GM19372 (cell line): ENCODE results near the gene KIF3B.
"Not testable (repeated sequence)": the region's sequence is repeated elsewhere in the genome, so short reads cannot be mapped to it uniquely, and the experiment has no call there.

Experiments
- ATAC-seq: cut with Tn5 transposase; IDR thresholded peaks from one replicate; pipeline ENCODE4 v1.9.1; 2021; ENCODE audit warnings: mild to moderate bottlenecking, low read depth, moderate library complexity; ENCODE audit not compliant: unreplicated experiment

The KIF3B gene

DNA sequence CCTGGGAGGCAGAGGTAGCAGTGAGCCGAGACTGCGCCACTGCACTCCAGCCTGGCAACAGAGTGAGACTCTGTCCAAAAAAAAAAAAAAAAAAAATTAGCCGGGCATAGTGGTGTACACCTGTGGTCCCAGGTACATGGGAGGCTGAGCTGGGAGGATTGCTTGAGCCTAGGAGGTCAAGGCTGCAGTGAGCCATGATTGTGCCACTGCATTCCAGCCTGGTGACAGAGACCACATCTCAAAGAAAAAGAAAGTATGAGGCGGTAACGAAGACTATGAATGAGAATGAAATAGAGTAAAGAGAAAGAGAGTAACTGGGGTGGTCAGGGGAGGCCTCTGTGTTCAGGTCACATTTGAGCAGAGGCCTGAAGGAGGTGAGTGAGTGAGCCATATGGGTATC is 31.2 kb upstream of the KIF3B start:
- ATAC-seq, result not testable (repeated sequence)

DNA sequence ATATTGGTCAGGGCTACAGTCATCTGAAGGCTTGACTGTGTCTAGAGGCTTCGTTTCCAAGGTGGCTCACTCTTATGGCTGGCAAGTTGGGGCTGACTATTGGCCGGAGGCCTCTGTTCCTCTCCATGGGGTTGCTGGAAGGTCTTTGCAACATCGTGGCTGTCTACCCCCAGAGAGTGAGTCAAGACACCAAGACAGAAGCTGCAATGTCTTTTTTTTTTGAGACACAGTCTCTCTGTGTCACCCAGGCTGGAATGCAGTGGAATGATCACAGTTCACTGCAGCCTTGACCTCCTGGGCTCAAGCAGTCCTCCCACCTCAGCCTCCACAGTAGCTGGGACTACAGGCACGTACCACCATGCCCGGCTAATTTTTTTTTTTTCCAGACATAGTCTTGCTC is 29.4 kb upstream of the KIF3B start:
- no peak for ATAC-seq

GRCh38 chr20:32249030-32249738 is 28.3 kb upstream of the KIF3B start:
- ATAC-seq, result no peak

DNA sequence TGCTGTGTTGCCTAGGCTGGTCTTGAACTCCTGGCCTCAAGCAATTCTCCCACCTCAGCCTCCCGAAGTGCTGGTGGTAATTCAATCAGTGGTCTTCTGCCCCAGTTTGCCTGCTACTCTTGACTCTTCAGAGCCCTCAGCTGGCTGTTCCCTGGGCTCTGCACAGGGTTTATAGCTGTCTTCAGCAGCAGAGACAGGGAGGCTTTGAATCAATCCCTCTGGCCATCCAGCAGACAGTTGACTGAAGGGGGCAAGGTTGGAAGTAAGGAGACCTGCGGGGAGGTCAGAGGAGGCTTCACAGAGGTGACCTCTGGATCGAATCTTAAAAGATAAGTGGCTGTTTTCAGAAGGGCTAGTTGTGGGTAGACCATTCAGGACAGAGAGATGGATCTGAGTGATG is 26.0 kb upstream of the KIF3B start:
- ATAC-seq, result no peak

- ATAC-seq, result no peak
Observed at GRCh38 chr20:32252189-32252588, 25.3 kb upstream of the KIF3B start.

- not testable (repeated sequence) for ATAC-seq
Observed at GRCh38 chr20:32260973-32261372, 16.5 kb upstream of the KIF3B start.

DNA sequence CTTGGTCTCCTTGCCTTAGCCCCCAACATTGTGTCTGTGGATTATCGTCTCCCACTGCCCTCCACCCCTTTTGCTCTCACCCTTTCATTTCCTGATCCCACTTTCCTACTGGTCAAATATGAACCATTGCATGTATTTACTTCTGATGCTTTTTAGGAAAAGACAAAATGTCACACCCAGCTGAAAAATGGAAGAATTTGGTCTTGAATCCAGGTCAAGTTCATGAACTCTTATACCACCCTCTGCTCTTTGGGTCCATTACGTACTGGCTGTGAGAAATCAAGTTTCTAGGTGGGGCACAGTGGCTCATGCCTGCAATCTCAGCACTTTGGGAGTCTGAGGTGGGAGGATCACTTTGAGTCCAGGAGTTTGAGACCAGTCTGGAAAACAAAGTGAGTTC is 15.8 kb upstream of the KIF3B start:
- no peak for ATAC-seq

GRCh38 chr20:32263398-32263954 is 14.0 kb upstream of the KIF3B start:
- no peak for ATAC-seq

- no peak for ATAC-seq
Observed at GRCh38 chr20:32271620-32272019, 5.8 kb upstream of the KIF3B start.

GRCh38 chr20:32274359-32274758 is 3.1 kb upstream of the KIF3B start:
- no peak for ATAC-seq

DNA sequence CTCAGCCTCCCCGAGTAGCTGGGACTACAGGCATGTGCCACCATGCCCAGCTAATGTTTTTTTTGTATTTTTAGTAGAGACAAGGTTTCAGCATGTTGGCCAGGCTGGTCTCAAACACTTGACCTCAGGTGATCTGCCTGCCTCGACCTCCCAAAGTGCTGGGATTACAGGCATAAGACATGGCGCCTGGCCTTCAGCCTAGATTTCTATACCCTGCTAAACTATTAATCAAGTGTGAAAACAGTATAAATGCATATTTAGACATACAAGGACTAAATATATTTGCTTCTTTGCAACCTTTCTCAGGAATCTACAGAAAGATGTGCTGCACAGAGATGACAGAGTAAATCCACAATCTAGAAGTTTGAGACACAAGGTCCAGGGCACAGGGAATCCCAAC is 2.3 kb upstream of the KIF3B start:
- ATAC-seq, result not testable (repeated sequence)

- no peak for ATAC-seq
Observed at GRCh38 chr20:32278199-32278643, 770 bp downstream of the KIF3B start.

GRCh38 chr20:32281711-32282110 is 4.3 kb downstream of the KIF3B start:
- ATAC-seq, result no peak

DNA sequence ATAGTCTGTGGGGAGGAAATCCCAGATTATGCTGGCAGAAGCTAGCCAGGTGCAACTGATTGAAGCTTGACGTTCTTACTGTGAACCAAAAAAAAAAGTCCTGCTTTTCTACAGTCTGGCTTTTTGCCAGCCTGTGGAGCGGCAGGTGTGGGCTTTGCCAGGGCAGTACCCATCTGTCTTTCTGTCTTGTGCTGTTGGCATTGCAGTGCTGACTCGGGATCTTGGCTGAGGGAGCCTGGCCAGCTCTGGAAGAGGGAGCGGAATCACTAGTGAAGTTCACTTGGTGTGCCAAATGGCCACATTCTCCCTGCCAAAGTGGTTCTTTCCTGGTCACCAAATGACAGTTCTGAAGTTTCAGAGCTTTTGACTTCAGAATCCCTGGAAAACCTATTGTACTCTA is 5.0 kb downstream of the KIF3B start:
- ATAC-seq, result no peak

DNA sequence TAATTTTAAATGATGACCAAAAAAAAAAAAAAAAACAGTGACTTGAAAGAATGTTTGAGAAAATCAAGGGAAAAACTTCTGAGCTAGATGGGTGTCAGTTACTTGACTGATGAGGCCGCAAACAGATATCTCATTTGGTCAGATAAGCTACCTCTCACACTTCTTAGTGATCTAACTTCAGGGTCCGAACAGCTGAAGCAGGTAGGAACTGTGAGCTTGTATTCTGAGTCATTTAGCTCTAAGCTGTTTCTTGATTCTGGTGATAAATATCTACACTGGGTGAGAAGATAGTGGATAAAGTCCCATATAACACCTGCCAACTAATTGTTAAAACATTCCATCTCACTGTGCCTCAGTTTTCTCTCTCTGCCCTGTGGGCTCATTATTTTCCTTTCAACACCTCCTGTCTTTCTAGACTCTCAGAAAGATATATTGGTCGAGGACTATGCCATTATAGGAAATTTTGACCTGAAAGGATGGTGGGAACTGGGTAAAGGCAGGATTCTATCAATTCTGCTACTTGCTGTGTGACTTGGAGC is 7.7 kb downstream of the KIF3B start:
- no peak for ATAC-seq

DNA sequence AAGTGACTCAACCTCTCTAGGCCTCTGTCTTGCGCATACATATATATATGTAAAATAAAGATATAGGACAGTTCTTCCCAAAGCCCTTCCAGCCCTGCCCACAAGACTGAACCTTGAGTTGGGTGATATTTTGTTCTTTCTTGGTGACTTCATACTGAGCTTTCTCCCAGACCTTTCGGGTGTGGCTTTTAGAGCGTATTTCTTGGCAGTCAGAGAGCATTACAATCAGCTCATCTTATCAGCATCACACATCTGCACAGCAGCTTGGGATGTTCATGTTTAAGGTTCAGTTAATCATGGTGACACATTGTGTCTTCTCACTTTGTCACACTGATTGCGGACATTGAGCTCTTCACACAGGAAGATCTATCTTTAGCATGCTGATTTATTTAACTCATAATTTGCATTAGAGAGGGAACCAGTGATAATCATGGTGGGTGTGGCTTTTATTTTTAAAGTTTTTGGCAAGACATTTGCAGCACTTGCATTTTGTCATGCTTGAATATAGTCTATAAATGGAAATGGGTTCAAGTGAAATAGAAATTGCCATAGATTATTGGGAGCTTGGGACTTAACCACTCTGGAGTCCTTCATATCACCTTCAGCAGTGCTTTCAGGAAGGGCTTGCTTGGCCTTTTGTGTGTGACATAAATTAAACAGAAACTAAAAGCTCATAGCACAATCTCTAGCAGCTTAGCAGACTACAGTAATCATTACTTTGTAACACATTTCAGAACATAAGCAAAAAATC is 8.3 kb downstream of the KIF3B start:
- peak; percentile 74 for ATAC-seq

GRCh38 chr20:32287231-32287638 is 9.8 kb downstream of the KIF3B start:
- no peak for ATAC-seq

GRCh38 chr20:32288225-32288849 is 10.9 kb downstream of the KIF3B start:
- ATAC-seq, result no peak

DNA sequence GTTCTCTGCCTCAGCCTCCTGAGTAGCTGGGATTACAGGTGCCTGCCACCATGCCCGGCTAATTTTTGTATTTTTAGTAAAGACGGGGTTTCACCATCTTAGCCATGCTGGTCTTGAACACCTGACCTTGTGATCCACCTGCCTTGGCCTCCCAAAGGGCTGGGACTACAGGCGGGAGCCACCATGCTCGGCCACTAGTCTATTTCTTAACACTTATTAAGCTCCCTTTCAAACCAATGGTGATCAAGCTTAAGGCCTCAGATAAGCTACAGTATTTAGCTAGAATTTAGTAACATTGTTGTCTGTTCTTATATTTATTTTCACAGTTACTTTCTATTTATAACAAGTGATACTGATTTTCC is 11.8 kb downstream of the KIF3B start:
- not testable (repeated sequence) for ATAC-seq

DNA sequence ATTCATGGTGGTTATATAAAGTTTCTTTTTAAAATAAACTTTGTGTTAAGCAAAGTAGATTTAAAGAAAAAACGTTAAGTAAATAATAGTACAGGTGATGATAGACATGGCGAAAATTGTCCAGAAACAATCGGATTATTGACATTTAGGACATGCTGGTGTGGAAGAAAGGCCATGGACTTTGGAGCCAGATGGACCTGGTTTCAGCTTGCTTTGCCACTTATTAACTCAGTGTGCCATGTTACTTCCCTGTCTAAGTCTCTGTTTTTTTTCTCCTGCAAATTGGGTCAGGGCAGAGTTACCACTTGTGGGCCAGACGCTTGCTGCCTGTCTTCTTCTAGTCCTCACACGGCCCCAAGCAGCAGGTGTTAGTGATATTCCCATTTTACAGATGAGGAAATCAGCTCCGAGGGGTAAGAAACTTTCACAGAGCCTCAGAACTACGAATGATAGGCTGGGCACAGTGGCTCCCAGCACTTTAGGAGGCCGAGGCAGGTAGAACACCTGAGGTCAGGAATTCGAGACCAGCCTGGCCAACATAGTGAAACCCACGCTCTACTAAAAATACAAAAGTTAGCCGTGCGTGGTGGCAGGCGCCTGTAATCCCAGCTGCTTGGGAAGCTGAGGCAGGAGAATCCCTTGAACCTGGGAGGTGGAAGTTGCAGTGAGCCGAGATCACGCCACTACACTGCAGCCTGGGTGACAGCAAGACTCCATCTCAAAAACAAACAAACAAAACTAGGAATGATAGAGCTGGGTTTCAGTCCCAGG is 12.4 kb downstream of the KIF3B start:
- ATAC-seq, result no peak
